Measurements from ENCODE around the gene ABI3.
"Not testable (repeated sequence)": the region's sequence is repeated elsewhere in the genome, so short reads cannot be mapped to it uniquely, and the experiment has no call there.

The ABI3 gene, protein sequence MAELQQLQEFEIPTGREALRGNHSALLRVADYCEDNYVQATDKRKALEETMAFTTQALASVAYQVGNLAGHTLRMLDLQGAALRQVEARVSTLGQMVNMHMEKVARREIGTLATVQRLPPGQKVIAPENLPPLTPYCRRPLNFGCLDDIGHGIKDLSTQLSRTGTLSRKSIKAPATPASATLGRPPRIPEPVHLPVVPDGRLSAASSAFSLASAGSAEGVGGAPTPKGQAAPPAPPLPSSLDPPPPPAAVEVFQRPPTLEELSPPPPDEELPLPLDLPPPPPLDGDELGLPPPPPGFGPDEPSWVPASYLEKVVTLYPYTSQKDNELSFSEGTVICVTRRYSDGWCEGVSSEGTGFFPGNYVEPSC

GRCh38 chr17:49210158-49211029 is at the start of gene ABI3, which contains the start of gene GNGT2:
TSS of gene ABI3 (plus strand) at chr17:49210707. CDS start at chr17:49210725, 18 bp downstream.
TSS of gene GNGT2 (minus strand) at chr17:49210574. CDS start at chr17:49207422, 3,152 bp downstream.
- peak in 2 of 4 experiments; percentile 25 to 33 for DNase-seq

GRCh38 chr17:49162866-49163265 is 47.6 kb upstream of the ABI3 start:
- no peak for DNase-seq

DNA sequence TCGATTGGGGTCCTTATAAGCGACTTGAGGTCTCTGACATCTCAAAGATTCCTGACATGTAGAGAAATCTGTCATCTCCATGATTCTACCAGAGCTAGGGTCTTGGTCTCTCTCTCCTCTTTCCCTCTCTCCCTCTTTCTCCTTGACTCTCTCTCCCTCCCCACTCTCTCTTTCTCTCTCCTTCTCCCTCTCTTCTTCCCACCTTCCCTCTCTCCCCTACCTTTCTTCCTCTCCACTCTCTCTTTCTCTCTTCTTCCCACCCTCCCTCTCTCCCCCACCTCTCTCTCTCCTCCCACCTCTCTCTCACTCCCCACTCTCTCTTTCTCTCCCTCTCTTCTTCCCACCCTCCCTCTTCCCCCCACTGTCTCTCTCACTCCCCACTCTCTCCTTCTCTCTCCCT is 45.4 kb upstream of the ABI3 start:
- DNase-seq: no peak

DNA sequence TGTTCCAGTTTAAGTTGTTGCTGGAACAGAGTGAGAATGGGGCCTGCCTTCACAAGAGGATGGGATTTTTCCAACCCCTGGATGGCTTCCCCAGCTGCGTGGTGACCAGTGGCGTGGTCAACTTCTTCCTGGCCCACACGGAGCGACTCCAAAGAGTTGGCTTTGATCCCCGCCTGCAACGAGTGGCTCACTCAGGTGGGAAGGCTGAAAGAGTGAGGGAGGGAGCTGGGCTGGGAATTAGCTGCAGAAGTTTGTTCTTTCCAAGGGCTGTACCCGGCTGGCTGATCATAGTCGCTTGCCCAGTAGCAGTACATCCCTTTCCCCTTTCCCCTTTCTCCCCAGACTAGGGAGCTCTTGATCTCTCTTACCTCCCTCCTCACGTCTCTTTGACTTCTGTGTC is 41.8 kb upstream of the ABI3 start:
- no peak for DNase-seq

- no peak for DNase-seq
These were observed 40.3 kb upstream of the ABI3 start for GRCh38 chr17:49170216-49170615.

DNA sequence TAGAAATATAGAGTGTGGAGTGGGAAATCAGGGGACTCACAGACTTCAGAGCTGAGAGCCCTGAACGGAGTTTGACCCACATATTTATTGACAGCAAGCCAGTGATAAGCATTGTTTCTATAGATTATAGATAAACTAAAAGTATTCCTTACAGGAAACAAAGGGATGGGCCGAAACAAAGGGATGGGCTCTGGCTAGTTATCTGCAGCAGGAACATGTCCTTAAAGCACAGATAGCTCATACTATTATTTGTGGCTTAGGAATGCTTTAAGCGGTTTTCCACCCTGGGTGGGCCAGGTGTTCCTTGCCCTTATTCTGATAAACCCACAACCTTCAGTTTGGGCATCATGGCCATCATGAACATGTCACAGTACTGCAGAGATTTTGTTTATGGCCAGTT is 39.8 kb upstream of the ABI3 start:
- DNase-seq: not testable (repeated sequence)

DNA sequence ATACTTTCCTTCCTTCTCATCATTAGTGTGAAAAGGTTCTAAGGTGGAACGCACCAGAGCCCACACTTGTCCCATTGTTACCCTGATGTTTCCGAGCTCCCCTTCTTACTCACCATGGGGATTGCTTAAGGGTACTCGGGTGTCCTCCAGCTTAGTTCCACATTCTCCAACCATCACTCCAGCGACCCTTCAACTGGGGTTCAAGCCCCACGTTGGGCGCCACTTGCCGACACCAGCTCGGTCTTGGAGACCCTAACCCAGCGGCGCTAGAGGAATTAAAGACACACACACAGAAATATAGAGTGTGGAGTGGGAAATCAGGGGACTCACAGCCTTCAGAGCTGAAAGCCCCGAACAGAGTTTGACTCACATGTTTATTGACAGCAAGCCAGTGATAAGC is 34.5 kb upstream of the ABI3 start:
- DNase-seq: not testable (repeated sequence)

- DNase-seq: peak; percentile 18 to 44 (median 30)
These were observed 30.2 kb upstream of the ABI3 start for GRCh38 chr17:49180303-49180702.

- no peak for DNase-seq
These were observed 29.4 kb upstream of the ABI3 start for GRCh38 chr17:49180998-49181635.

GRCh38 chr17:49183341-49183740 is 27.2 kb upstream of the ABI3 start:
- DNase-seq: no peak

DNA sequence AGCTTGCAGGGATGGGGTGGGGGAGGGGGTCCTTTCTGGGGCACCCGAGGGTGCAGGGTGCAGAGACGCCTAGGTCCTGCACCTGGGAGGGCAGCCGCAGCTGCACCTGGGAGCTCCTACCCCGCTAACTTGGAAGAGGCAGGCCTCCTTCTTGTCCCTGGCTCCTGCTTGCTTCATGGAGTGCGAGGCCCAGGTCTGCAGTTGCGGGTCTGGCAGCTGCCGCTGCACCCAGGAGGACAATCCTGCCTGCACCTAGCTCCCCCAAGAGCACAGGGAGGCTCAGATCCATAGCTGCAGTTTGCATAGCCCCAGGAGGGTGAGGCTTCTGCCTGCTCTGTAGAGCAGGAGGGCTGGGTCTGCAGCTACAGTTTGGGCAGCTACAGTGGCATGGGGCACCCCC is 26.7 kb upstream of the ABI3 start:
- no peak for DNase-seq

GRCh38 chr17:49184522-49184921 is 26.0 kb upstream of the ABI3 start:
- DNase-seq: not testable (repeated sequence)

DNA sequence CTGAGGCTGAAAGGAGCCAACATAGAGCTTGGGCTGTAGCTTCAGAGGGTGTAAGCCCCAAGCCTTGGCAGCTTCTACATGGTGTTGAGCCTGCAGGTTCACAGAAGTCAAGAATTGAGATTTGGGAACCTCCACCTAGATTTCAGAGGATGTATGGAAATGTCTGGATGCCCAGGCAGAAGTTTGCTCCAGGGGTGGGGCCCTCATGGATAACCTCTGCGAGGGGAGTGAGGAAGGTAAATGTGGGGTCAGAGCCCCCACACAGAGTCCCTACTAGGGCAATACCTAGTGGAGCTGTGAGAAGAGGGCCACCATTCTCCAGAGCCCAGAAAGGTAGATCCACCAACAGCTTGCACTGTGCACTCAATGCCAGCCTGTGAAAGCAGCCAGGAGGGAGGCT is 25.1 kb upstream of the ABI3 start:
- DNase-seq: not testable (repeated sequence)

DNA sequence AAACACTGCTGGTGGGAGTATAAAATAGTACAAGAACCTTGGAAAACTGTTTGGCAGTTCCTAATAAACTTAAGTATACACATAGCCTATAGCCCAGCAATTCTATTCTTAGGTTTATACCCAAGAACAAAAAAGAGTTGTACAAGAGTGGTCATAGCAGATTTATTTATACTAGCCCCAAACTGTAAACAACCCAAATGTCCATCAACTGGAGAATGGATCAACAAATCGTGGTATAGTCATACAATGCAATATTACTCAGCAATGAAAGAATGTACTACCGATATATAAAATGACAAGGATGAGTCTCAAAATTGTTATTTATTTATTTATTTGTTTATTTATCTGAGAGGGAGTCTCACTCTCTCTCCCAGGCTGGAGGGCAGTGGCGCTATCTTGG is 23.2 kb upstream of the ABI3 start:
- no peak for DNase-seq

- no peak for DNase-seq
These were observed 19.6 kb upstream of the ABI3 start for GRCh38 chr17:49190932-49191331.

GRCh38 chr17:49191409-49191916 is 19.0 kb upstream of the ABI3 start:
- DNase-seq: no peak

GRCh38 chr17:49191917-49192741 is 18.4 kb upstream of the ABI3 start:
- peak; percentile 80 to 98 (median 90) for DNase-seq

- no peak for DNase-seq
These were observed 16.8 kb upstream of the ABI3 start for GRCh38 chr17:49193513-49194296.

- DNase-seq: no peak
These were observed 16.3 kb upstream of the ABI3 start for GRCh38 chr17:49194297-49194607.

DNA sequence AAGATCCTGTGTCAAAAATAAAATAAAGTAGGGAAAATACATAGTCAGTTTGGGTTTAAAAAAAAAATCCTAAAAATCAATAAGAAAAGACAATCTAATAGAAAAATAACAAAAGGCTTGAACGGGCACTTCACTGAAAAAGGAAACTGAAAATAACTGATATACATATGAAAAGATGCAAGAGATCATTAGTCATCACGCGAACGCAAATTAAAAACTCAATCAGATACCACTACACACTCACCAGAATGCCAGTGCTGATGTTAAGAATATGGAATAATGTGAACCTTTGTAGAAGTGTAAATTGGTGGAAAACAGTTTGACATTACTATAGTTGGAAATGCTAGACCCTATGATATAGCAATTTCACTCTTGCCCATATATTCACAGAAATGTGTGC is 14.8 kb upstream of the ABI3 start:
- DNase-seq: no peak

DNA sequence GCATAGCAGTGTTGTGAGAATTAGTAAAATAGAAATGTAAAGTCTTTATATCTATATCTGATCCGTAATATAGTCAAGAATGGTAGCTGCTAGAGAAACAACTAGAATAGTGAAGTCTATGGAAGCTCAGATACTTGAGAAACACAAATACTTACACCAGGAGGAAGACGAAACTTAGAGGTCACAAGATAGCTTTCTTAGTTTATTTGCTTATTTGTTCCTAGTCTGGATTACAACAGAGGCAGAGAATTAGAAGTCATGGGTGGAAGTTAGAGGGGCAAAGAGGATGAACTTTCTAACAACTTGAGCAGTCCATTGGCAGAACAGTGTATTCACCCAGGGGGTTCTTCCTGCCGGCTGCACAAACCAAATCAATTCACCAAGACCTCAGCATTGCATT is 14.0 kb upstream of the ABI3 start:
- DNase-seq: no peak
